Right atrium auricular region (tissue), 2 donors: Measurements from ENCODE around the gene BMP10. TPM values are rescaled to one million over a fixed set of nuclear protein-coding genes. Genes with fewer than 3 reads are reported as not detected.

ENCODE experiments used
- DNase-seq: peaks from one replicate; pipeline ENCODE4 v3.0.0-alpha.2; 2019; ENCODE audit warnings: low spot score
- H3K27ac ChIP-seq, 2 donors: fragments of 200-600 bp; sonication (generic); 1 replicate in 1 of 2; 2 replicates in 1 of 2; pipeline ENCODE4 v1.5.1; 2016 to 2019
- H3K27me3 ChIP-seq, 2 donors: fragments of 200-600 bp; sonication (generic); one replicate each; pipeline versions ENCODE4 v1.5.1 to v1.6.0; 2017 to 2019
- H3K36me3 ChIP-seq: fragments of 200-600 bp; sonication (generic); one replicate; pipeline ENCODE4 v1.5.1; 2016
- H3K4me1 ChIP-seq, 2 donors: fragments of 200-600 bp; sonication (generic); one replicate each; pipeline versions ENCODE4 v1.5.1 to v1.6.0; 2017 to 2019
- H3K4me3 ChIP-seq, 2 donors: fragments of 200-600 bp; sonication (generic); 1 replicate in 1 of 2; 2 replicates in 1 of 2; pipeline ENCODE4 v1.5.1; 2017 to 2019; ENCODE audit warnings: mild to moderate bottlenecking in 1 of 2, moderate library complexity in 1 of 2
- H3K9me3 ChIP-seq, 2 donors: fragments of 200-600 bp; sonication (generic); one replicate each; pipeline ENCODE4 v1.5.1; 2019
- total RNA-seq, 2 donors: library from RNA; depleted of rRNA; stranded (reverse); fragments of >200 nt; gene quantifications; one replicate each; pipeline ENCODE4 v1.1.0, GENCODE V29; 2016
- TF ChIP-seq, protein P1 (sequence below), 2 donors: fragments of 200-600 bp; sonication (generic); IDR thresholded peaks; one replicate each; pipeline ENCODE4 v1.5.1; 2019; ENCODE audit warnings: antibody characterized with exemption in 2 of 2

The BMP10 gene
- total RNA-seq, 2 donors from 2014 or later: 1.9 to 5,642 TPM

DNA sequence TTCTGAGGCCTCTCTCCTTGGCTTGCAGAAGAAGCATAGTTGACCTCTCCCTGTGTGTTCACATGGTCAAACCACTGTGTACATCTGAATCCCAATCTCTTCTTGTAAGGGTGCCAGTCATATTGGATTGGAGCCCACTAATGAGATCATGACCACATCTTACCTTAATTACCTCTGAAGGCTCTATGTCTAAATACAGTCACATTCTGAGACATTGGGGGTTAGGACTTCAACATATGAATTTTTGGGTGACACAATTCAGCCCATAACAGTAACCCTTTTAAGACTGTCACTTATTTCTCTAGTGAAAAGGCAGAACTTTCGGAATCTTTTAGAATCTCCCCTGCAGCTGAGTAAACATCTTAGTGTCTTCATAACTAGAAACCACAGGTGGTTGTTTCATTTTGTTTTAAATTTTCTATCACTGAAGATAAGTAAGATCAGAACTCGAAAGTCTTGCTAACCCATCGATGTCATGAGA is 33.3 kb downstream of the BMP10 start:
- Histone ChIP-seq H3K27me3 (no peaks in the 10 kb centered on the region), H3K4me3 (no peak overlapping the region), H3K9me3 (no peaks in the 10 kb centered on the region), H3K36me3 (no peaks in the 10 kb centered on the region), H3K27ac (no peak overlapping the region), H3K4me1 (peaks cover 0 to 6% of the 10 kb centered on the region in 2 donors)
- TF ChIP-seq, protein P1, sequence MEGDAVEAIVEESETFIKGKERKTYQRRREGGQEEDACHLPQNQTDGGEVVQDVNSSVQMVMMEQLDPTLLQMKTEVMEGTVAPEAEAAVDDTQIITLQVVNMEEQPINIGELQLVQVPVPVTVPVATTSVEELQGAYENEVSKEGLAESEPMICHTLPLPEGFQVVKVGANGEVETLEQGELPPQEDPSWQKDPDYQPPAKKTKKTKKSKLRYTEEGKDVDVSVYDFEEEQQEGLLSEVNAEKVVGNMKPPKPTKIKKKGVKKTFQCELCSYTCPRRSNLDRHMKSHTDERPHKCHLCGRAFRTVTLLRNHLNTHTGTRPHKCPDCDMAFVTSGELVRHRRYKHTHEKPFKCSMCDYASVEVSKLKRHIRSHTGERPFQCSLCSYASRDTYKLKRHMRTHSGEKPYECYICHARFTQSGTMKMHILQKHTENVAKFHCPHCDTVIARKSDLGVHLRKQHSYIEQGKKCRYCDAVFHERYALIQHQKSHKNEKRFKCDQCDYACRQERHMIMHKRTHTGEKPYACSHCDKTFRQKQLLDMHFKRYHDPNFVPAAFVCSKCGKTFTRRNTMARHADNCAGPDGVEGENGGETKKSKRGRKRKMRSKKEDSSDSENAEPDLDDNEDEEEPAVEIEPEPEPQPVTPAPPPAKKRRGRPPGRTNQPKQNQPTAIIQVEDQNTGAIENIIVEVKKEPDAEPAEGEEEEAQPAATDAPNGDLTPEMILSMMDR (IDR thresholded peaks at IDR 0.05): no peak
- DNase-seq: no peak

DNA sequence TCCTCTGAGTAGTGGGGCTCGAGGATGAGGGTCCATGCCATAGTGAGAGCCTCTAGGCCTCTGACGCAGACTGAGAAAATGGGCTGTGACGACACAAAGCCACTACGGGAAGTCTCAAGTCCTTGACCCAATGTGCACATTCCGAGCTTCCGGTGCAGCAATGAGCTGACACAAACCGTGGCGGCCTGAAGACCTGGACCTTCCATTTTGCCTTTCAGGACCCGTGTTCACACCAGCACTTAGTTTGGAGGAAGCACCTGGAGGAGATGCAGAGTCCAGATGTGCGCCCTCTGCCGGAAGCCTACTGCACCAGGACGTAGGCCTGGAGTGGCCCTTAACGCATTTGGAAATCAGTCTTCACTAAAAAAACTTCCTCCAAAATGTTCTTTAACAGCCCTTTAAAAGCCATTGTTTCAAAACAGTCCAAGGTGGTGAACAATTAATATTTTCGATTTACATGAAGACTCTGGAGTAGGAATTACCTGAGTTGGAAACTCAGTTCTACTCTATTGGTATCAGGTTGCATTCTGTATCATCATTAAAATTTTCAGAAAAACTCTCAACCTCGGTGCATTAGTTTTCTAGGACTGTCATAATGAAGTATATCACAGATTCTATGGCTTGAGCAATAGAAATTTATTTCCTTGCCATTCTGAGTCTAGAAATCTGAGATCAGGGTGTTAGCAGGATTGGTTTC is 33.9 kb downstream of the BMP10 start:
- Histone ChIP-seq H3K27me3 (no peaks in the 10 kb centered on the region), H3K36me3 (no peaks in the 10 kb centered on the region), H3K27ac (no peak overlapping the region), H3K4me1 (peaks cover 0 to 11% of the 10 kb centered on the region in 2 donors), H3K4me3 (no peak overlapping the region), H3K9me3 (no peaks in the 10 kb centered on the region)
- TF ChIP-seq, protein P1 (IDR thresholded peaks at IDR 0.05): peak in 1 of 2 donors; percentile 69
- DNase-seq: no peak

- no peaks in the 10 kb centered on the region for H3K9me3 ChIP-seq
- peaks cover 0 to 28% of the 10 kb centered on the region in 2 donors for H3K4me1 ChIP-seq
- H3K4me3 ChIP-seq: no peak overlapping the region
- no peak for DNase-seq
- TF ChIP-seq, protein P1 (IDR thresholded peaks at IDR 0.05): no peak
- H3K36me3 ChIP-seq: no peaks in the 10 kb centered on the region
- no peaks in the 10 kb centered on the region for H3K27me3 ChIP-seq
- H3K27ac ChIP-seq: no peak overlapping the region
These were observed 35.6 kb downstream of the BMP10 start for GRCh38 chr2:68835621-68836020.

DNA sequence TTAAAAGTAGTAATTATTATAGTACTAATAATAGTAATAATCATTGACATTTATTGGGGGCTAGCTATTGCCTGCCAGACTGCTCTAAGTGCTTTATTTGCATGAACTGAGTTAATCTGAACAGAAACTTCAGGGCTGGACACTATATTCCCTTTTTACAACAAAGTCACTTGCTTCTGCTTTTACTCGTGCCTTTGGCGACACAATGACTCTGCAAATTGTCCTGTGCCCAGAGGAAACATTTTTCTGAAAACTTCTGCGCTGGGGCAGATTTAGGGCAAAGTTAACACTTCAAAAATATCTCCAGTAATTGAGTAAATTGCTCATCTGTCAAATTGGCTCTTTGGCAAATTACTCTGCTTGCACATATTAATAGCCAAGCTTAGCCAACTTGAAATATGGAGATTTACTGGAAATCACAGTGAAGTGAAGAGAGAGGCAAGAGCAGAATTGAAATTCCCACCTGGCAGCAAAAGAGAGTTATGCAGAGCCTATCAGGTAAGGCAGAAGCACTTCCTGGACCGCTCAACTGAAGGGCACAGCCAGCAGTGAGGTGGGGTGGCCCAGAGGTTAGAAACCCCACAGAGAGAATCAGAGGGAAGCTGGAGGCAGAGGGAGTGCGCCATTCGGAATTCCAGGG is 36.3 kb downstream of the BMP10 start:
- Histone ChIP-seq H3K27ac (no peak overlapping the region), H3K36me3 (no peaks in the 10 kb centered on the region), H3K9me3 (no peaks in the 10 kb centered on the region), H3K4me3 (no peak overlapping the region), H3K27me3 (no peaks in the 10 kb centered on the region), H3K4me1 (peaks cover 0 to 33% of the 10 kb centered on the region in 2 donors)
- TF ChIP-seq, protein P1 (IDR thresholded peaks at IDR 0.05): no peak
- no peak for DNase-seq

- Histone ChIP-seq H3K27me3 (no peaks in the 10 kb centered on the region), H3K27ac (peak overlapping the region; percentile 79 to 84), H3K4me1 (peaks cover 0 to 50% of the 10 kb centered on the region in 2 donors), H3K9me3 (no peaks in the 10 kb centered on the region), H3K4me3 (no peak overlapping the region), H3K36me3 (no peaks in the 10 kb centered on the region)
- TF ChIP-seq, protein P1 (IDR thresholded peaks at IDR 0.05): no peak
- no peak for DNase-seq
These were observed 38.0 kb downstream of the BMP10 start for GRCh38 chr2:68833162-68833561.
